Measurements from ENCODE around the gene HSPA1L. TPM values are rescaled to one million over a fixed set of nuclear protein-coding genes. Genes with fewer than 3 reads are reported as not detected.

HSPA1L gene
- total and polyA plus RNA-seq, 2 donors (not counting 3 experiments of a cell fraction or from before 2014, with no cell fraction given): 0.32 to 0.77 TPM

Small RNA genes lying within 50 kb of the gene (small RNA-seq; reads per million reads assigned to genes)
- gene MSH5-SAPCD1 (ENCODE audit: insufficient read depth, insufficient read length, low read depth, low replicate concordance): not detected
- gene RF00019 (ENCODE audit: insufficient read depth, insufficient read length, low read depth, low replicate concordance): not detected
- gene SAPCD1 (ENCODE audit: insufficient read depth, insufficient read length, low read depth, low replicate concordance): not detected
- 29.8 reads per million, percentile 86 among the genes with 10 or more reads in this experiment for gene SNORD48 (ENCODE audit: insufficient read depth, insufficient read length, low read depth, low replicate concordance)
- not detected for gene SNORD52 (ENCODE audit: insufficient read depth, insufficient read length, low read depth, low replicate concordance)

Other genes starting within 250 kb of the HSPA1L start
Only the 30 nearest of the 40 such genes appear.
- 314 and 322 TPM in 2 replicates for gene BAG6, start 162.6 kb downstream of the HSPA1L start, total RNA-seq
- gene BAG6, start 162.6 kb downstream of the HSPA1L start, polyA plus RNA-seq: 190 and 234 TPM in 2 replicates
- gene APOM, start 159.4 kb downstream of the HSPA1L start, total RNA-seq: 0.97 TPM in 1 of 2 replicates, not detected in the other
- gene APOM, start 159.4 kb downstream of the HSPA1L start, polyA plus RNA-seq: 2.5 and 2.6 TPM in 2 replicates
- gene C6orf47, start 154.5 kb downstream of the HSPA1L start, total RNA-seq: 12.8 and 15.0 TPM in 2 replicates
- 5.6 and 5.8 TPM in 2 replicates for gene C6orf47, start 154.5 kb downstream of the HSPA1L start, polyA plus RNA-seq
- 11.7 and 12.6 TPM in 2 replicates for gene GPANK1, start 150.3 kb downstream of the HSPA1L start, total RNA-seq
- gene GPANK1, start 150.3 kb downstream of the HSPA1L start, polyA plus RNA-seq: 13.3 and 17.5 TPM in 2 replicates
- gene CSNK2B, start 149.2 kb downstream of the HSPA1L start, total RNA-seq: 206 and 214 TPM in 2 replicates
- gene CSNK2B, start 149.2 kb downstream of the HSPA1L start, polyA plus RNA-seq: 159 and 160 TPM in 2 replicates
- gene LY6G5B, start 145.3 kb downstream of the HSPA1L start, total RNA-seq: 23.9 and 25.0 TPM in 2 replicates
- 13.7 and 15.4 TPM in 2 replicates for gene LY6G5B, start 145.3 kb downstream of the HSPA1L start, polyA plus RNA-seq
- gene LY6G5C, start 134.2 kb downstream of the HSPA1L start, total RNA-seq: 5.2 and 8.2 TPM in 2 replicates
- 11.4 and 11.8 TPM in 2 replicates for gene LY6G5C, start 134.2 kb downstream of the HSPA1L start, polyA plus RNA-seq
- gene ABHD16A, start 112.0 kb downstream of the HSPA1L start, total RNA-seq: 41.3 and 48.9 TPM in 2 replicates
- gene ABHD16A, start 112.0 kb downstream of the HSPA1L start, polyA plus RNA-seq: 60.1 and 60.3 TPM in 2 replicates
- gene LY6G6F, start 108.4 kb downstream of the HSPA1L start, total RNA-seq: not detected in 2 replicates
- gene LY6G6F, start 108.4 kb downstream of the HSPA1L start, polyA plus RNA-seq: not detected in 2 replicates
- gene LY6G6D, start 99.9 kb downstream of the HSPA1L start, total RNA-seq: not detected in 2 replicates
- gene LY6G6D, start 99.9 kb downstream of the HSPA1L start, polyA plus RNA-seq: not detected in 2 replicates
- gene LY6G6C, start 93.5 kb downstream of the HSPA1L start, total RNA-seq: 0.35 TPM in 1 of 2 replicates, not detected in the other
- 0.33 and 0.41 TPM in 2 replicates for gene LY6G6C, start 93.5 kb downstream of the HSPA1L start, polyA plus RNA-seq
- not detected in 2 replicates for gene MPIG6B, start 91.9 kb downstream of the HSPA1L start, total RNA-seq
- not detected in 2 replicates for gene MPIG6B, start 91.9 kb downstream of the HSPA1L start, polyA plus RNA-seq
- gene DDAH2, start 86.0 kb downstream of the HSPA1L start, total RNA-seq: 109 and 116 TPM in 2 replicates
- gene DDAH2, start 86.0 kb downstream of the HSPA1L start, polyA plus RNA-seq: 168 and 176 TPM in 2 replicates
- 535 and 543 TPM in 2 replicates for gene CLIC1, start 78.8 kb downstream of the HSPA1L start, total RNA-seq
- gene CLIC1, start 78.8 kb downstream of the HSPA1L start, polyA plus RNA-seq: 569 and 578 TPM in 2 replicates
- 43.2 and 43.8 TPM in 2 replicates for gene MSH5, start 75.3 kb downstream of the HSPA1L start, total RNA-seq
- 24.5 and 27.1 TPM in 2 replicates for gene MSH5, start 75.3 kb downstream of the HSPA1L start, polyA plus RNA-seq
- 9.4 and 11.7 TPM in 2 replicates for gene SAPCD1, start 52.6 kb downstream of the HSPA1L start, total RNA-seq
- 1.6 and 3.0 TPM in 2 replicates for gene SAPCD1, start 52.6 kb downstream of the HSPA1L start, polyA plus RNA-seq
- gene VWA7, start 38.0 kb downstream of the HSPA1L start, total RNA-seq: 0.25 and 0.51 TPM in 2 replicates
- 0.11 and 0.21 TPM in 2 replicates for gene VWA7, start 38.0 kb downstream of the HSPA1L start, polyA plus RNA-seq
- gene VARS1, start 19.5 kb downstream of the HSPA1L start, total RNA-seq: 121 and 125 TPM in 2 replicates
- 36.5 and 37.4 TPM in 2 replicates for gene VARS1, start 19.5 kb downstream of the HSPA1L start, polyA plus RNA-seq
- gene LSM2, start 8.3 kb downstream of the HSPA1L start, total RNA-seq: 78.1 and 78.6 TPM in 2 replicates
- 86.0 and 95.5 TPM in 2 replicates for gene LSM2, start 8.3 kb downstream of the HSPA1L start, polyA plus RNA-seq
- 55.6 and 58.3 TPM in 2 replicates for gene HSPA1A, start 260 bp upstream of the HSPA1L start, total RNA-seq
- gene HSPA1A, start 260 bp upstream of the HSPA1L start, polyA plus RNA-seq: 56.0 and 57.2 TPM in 2 replicates
- gene HSPA1B, start 12.5 kb upstream of the HSPA1L start, total RNA-seq: 49.3 and 54.0 TPM in 2 replicates
- 27.1 and 31.7 TPM in 2 replicates for gene HSPA1B, start 12.5 kb upstream of the HSPA1L start, polyA plus RNA-seq
- gene NEU1, start 47.5 kb upstream of the HSPA1L start, total RNA-seq: 61.3 and 62.8 TPM in 2 replicates
- gene NEU1, start 47.5 kb upstream of the HSPA1L start, polyA plus RNA-seq: 111 and 115 TPM in 2 replicates
- gene SLC44A4, start 63.7 kb upstream of the HSPA1L start, total RNA-seq: 0.12 and 0.84 TPM in 2 replicates
- gene SLC44A4, start 63.7 kb upstream of the HSPA1L start, polyA plus RNA-seq: 0.75 and 1.1 TPM in 2 replicates
- 53.7 and 54.3 TPM in 2 replicates for gene EHMT2, start 82.4 kb upstream of the HSPA1L start, total RNA-seq
- gene EHMT2, start 82.4 kb upstream of the HSPA1L start, polyA plus RNA-seq: 53.3 and 56.4 TPM in 2 replicates
- 3.5 and 4.9 TPM in 2 replicates for gene ZBTB12, start 86.8 kb upstream of the HSPA1L start, total RNA-seq
- 2.8 and 2.9 TPM in 2 replicates for gene ZBTB12, start 86.8 kb upstream of the HSPA1L start, polyA plus RNA-seq
- gene C2, start 112.4 kb upstream of the HSPA1L start, total RNA-seq: 0.60 TPM in 1 of 2 replicates, not detected in the other
- not detected in 2 replicates for gene C2, start 112.4 kb upstream of the HSPA1L start, polyA plus RNA-seq
- gene CFB, start 130.8 kb upstream of the HSPA1L start, total RNA-seq: 0.51 and 1.5 TPM in 2 replicates
- gene CFB, start 130.8 kb upstream of the HSPA1L start, polyA plus RNA-seq: 0.87 and 1.0 TPM in 2 replicates
- gene NELFE, start 143.7 kb upstream of the HSPA1L start, total RNA-seq: 68.5 and 71.3 TPM in 2 replicates
- gene NELFE, start 143.7 kb upstream of the HSPA1L start, polyA plus RNA-seq: 50.5 and 55.8 TPM in 2 replicates
- gene SKIC2, start 143.9 kb upstream of the HSPA1L start, total RNA-seq: 67.8 and 76.7 TPM in 2 replicates
- 52.8 and 55.8 TPM in 2 replicates for gene SKIC2, start 143.9 kb upstream of the HSPA1L start, polyA plus RNA-seq
- gene DXO, start 156.9 kb upstream of the HSPA1L start, total RNA-seq: 18.0 and 20.7 TPM in 2 replicates
- gene DXO, start 156.9 kb upstream of the HSPA1L start, polyA plus RNA-seq: 34.9 and 37.7 TPM in 2 replicates